ENCODE results near the gene TTC34.

The TTC34 gene

GRCh38 chr1:2625311-2625710, 176.2 kb downstream of the TTC34 start:
- DNase-seq: no peak

- no peak for DNase-seq
These were observed 176.7 kb downstream of the TTC34 start for GRCh38 chr1:2624735-2625300.

GRCh38 chr1:2623571-2624337, 177.7 kb downstream of the TTC34 start:
- no peak for DNase-seq

GRCh38 chr1:2617971-2618470, 183.5 kb downstream of the TTC34 start:
- no peak for DNase-seq

- DNase-seq: no peak
These were observed 187.3 kb downstream of the TTC34 start for GRCh38 chr1:2614145-2614544.

GRCh38 chr1:2612591-2613365, 188.7 kb downstream of the TTC34 start:
- no peak for DNase-seq

GRCh38 chr1:2611621-2612437, 189.7 kb downstream of the TTC34 start:
- no peak for DNase-seq

GRCh38 chr1:2611031-2611501, 190.4 kb downstream of the TTC34 start:
- no peak for DNase-seq

- no peak for DNase-seq
These were observed 191.2 kb downstream of the TTC34 start for GRCh38 chr1:2610036-2610959.

- no peak for DNase-seq
These were observed 192.0 kb downstream of the TTC34 start for GRCh38 chr1:2609319-2610035.

- no peak for DNase-seq
These were observed 193.8 kb downstream of the TTC34 start for GRCh38 chr1:2607641-2608091.

- DNase-seq: no peak
These were observed 194.4 kb downstream of the TTC34 start for GRCh38 chr1:2606881-2607621.

GRCh38 chr1:2606396-2606880, 195.1 kb downstream of the TTC34 start:
- no peak for DNase-seq

GRCh38 chr1:2605509-2606395, 195.7 kb downstream of the TTC34 start:
- no peak for DNase-seq

GRCh38 chr1:2604844-2605508, 196.5 kb downstream of the TTC34 start:
- no peak for DNase-seq

GRCh38 chr1:2604156-2604843, 197.2 kb downstream of the TTC34 start:
- DNase-seq: no peak

GRCh38 chr1:2603521-2604155, 197.9 kb downstream of the TTC34 start:
- DNase-seq: no peak
